SU-DHL-6 (cell line): ENCODE measurements around the gene MARCHF7.

Experiments used
- CTCF ChIP-seq: fragments of 200-600 bp; sonication (generic); IDR thresholded peaks from one replicate; pipeline ENCODE4 v1.5.1; 2017; ENCODE audit warnings: antibody characterized with exemption, mild to moderate bottlenecking, low read length, moderate library complexity; ENCODE audit not compliant: insufficient read depth, poor library complexity, severe bottlenecking
- EZH2phosphoT487 ChIP-seq: fragments of 200-600 bp; sonication (generic), shearing (Covaris generic); conservative IDR thresholded peaks from 2 replicates; pipeline ENCODE4 v1.6.1; 2018; ENCODE audit warnings: mild to moderate bottlenecking, antibody characterized with exemption, low read length, moderate library complexity, mixed read lengths

DNA sequence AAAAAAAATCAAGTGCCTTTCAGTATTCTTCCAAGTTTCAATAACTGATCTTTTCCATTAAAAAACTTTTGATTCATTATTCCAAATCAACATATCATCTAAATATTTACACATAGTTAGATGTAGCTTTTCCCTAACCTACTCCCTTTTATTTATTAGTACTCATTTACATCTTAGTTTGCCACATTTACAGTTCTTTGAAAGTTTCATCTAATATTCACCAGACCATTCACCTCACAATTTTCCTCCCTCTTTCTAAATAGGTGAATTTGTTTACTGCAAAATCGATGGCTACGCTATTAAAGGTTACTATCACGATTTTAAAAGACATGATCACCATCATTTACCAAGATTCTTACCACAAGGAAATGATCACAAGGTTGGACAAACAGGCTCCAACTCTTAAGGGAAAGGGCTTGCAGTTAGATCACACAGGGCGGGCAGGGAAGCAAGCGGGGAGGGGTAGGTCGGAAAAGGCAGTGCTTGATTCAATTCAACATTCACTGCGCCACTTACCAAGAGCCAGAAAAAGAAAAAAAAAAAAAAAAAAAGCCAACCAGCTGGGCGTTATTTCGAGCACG lies 654 bp upstream of the MARCHF7 start:
- TF ChIP-seq CTCF (no peak), EZH2phosphoT487 (no peak)
